ENCODE data around the gene ADM. TPM values are rescaled to one million over a fixed set of nuclear protein-coding genes. Genes with fewer than 3 reads are reported as not detected.

ADM gene
- total RNA-seq, 2 experiments from 2014 or later = 0.27 to 0.92 TPM

- ChIA-PET POLR2A (no interaction called here), CTCF (interaction anchor here (0.8 to 1.2 kb wide), 3 partner anchors 8 to 15 kb away, joined by 3 to 5 read pairs (median 3); partner anchors contain the start of gene ADM)
- H3K27ac Mint-ChIP-seq = no peak overlapping the region
- peaks cover 9% of the 10 kb centered on the region for H3K4me1 Mint-ChIP-seq
- H3K36me3 Mint-ChIP-seq (ENCODE audit: low read depth) = no peaks in the 10 kb centered on the region
- H3K9me3 Mint-ChIP-seq = no peaks in the 10 kb centered on the region
- H3K4me3 Mint-ChIP-seq = no peak overlapping the region
- DNase-seq = no peak
- peaks cover 10% of the 10 kb centered on the region for H3K27me3 Mint-ChIP-seq
Measured at GRCh38 chr11:10319702-10320558, 15.1 kb downstream of the ADM start.

- H3K27me3 Mint-ChIP-seq = peaks cover 8% of the 10 kb centered on the region
- no peaks in the 10 kb centered on the region for H3K9me3 Mint-ChIP-seq
- no peaks in the 10 kb centered on the region for H3K36me3 Mint-ChIP-seq (ENCODE audit: low read depth)
- DNase-seq = no peak
- H3K27ac Mint-ChIP-seq = no peak overlapping the region
- ChIA-PET POLR2A (interaction anchor here (0.6 kb wide), 1 partner anchor 549 kb away, joined by 3 read pairs; no protein-coding TSS in a partner anchor), CTCF (interaction anchor here (0.8 to 1.3 kb wide), 4 partner anchors 9 to 16 kb away, joined by 3 to 5 read pairs (median 4); partner anchors contain the start of gene ADM)
- no peak overlapping the region for H3K4me3 Mint-ChIP-seq
- peaks cover 9% of the 10 kb centered on the region for H3K4me1 Mint-ChIP-seq
Measured at GRCh38 chr11:10320736-10321465, 16.0 kb downstream of the ADM start.

GRCh38 chr11:10322401-10322800 is 17.5 kb downstream of the ADM start:
- Mint-ChIP-seq H3K27ac (no peak overlapping the region), H3K4me1 (peaks cover 7% of the 10 kb centered on the region), H3K27me3 (peaks cover 8% of the 10 kb centered on the region), H3K36me3 (ENCODE audit: low read depth) (no peaks in the 10 kb centered on the region), H3K4me3 (no peak overlapping the region), H3K9me3 (no peaks in the 10 kb centered on the region)
- ChIA-PET CTCF (interaction anchor here (1.3 kb wide), 1 partner anchor 17 kb away, joined by 4 read pairs; the partner anchor contains the start of gene ADM), POLR2A (no interaction called here)
- no peak for DNase-seq

- Mint-ChIP-seq H3K4me3 (no peak overlapping the region), H3K27ac (peak overlapping the region; percentile 70)
- POLR2A ChIA-PET = interaction anchor here (0.5 kb wide), 1 partner anchor 13 kb away, joined by 3 read pairs; no protein-coding TSS in a partner anchor
Measured at GRCh38 chr11:10322830-10323792, 18.2 kb downstream of the ADM start.

GRCh38 chr11:10323793-10324170 is 18.9 kb downstream of the ADM start:
- CTCF ChIA-PET = interaction anchor here (0.9 to 1.2 kb wide), 2 partner anchors 14 to 789 kb away, joined by 3 to 6 read pairs; no protein-coding TSS in a partner anchor
- H3K27ac Mint-ChIP-seq = no peak overlapping the region

More at GRCh38 chr11:10322830-10323792, 18.2 kb downstream of the ADM start:
- peak; percentile 55 for DNase-seq
- CTCF ChIA-PET = interaction anchor here (0.9 to 1.2 kb wide), 2 partner anchors 13 to 788 kb away, joined by 3 to 6 read pairs; no protein-coding TSS in a partner anchor
- Mint-ChIP-seq H3K9me3 (no peaks in the 10 kb centered on the region), H3K36me3 (ENCODE audit: low read depth) (no peaks in the 10 kb centered on the region), H3K4me1 (peaks cover 5% of the 10 kb centered on the region), H3K27me3 (peaks cover 8% of the 10 kb centered on the region)

GRCh38 chr11:10324474-10324873 is 19.6 kb downstream of the ADM start:
- H3K36me3 Mint-ChIP-seq (ENCODE audit: low read depth) = no peaks in the 10 kb centered on the region
- peaks cover 5% of the 10 kb centered on the region for H3K4me1 Mint-ChIP-seq
- POLR2A ChIA-PET = no interaction called here
- no peak overlapping the region for H3K27ac Mint-ChIP-seq
- H3K9me3 Mint-ChIP-seq = no peaks in the 10 kb centered on the region
- DNase-seq = no peak
- no peak overlapping the region for H3K4me3 Mint-ChIP-seq
- CTCF ChIA-PET = interaction anchor here (1.2 to 1.3 kb wide), 3 partner anchors 14 to 117 kb away, joined by 4 to 6 read pairs (median 5); no protein-coding TSS in a partner anchor
- H3K27me3 Mint-ChIP-seq = peaks cover 8% of the 10 kb centered on the region

More at GRCh38 chr11:10323793-10324170, 18.9 kb downstream of the ADM start:
- Mint-ChIP-seq H3K4me3 (no peak overlapping the region), H3K9me3 (no peaks in the 10 kb centered on the region), H3K36me3 (ENCODE audit: low read depth) (no peaks in the 10 kb centered on the region), H3K27me3 (peaks cover 8% of the 10 kb centered on the region), H3K4me1 (peaks cover 5% of the 10 kb centered on the region)
- no peak for DNase-seq
- POLR2A ChIA-PET = interaction anchor here (0.5 kb wide), 1 partner anchor 13 kb away, joined by 3 read pairs; no protein-coding TSS in a partner anchor

- ChIA-PET CTCF (interaction anchor here (0.5 to 1.6 kb wide), 6 partner anchors 11 to 1131 kb away, joined by 3 to 5 read pairs (median 4); no protein-coding TSS in a partner anchor), POLR2A (no interaction called here)
- H3K9me3 Mint-ChIP-seq = no peaks in the 10 kb centered on the region
- H3K27ac Mint-ChIP-seq = no peak overlapping the region
- peaks cover 8% of the 10 kb centered on the region for H3K27me3 Mint-ChIP-seq
- no peak for DNase-seq
- H3K36me3 Mint-ChIP-seq (ENCODE audit: low read depth) = no peaks in the 10 kb centered on the region
- H3K4me1 Mint-ChIP-seq = peaks cover 5% of the 10 kb centered on the region
- H3K4me3 Mint-ChIP-seq = no peak overlapping the region
Measured at GRCh38 chr11:10325277-10326011, 20.6 kb downstream of the ADM start.

- Mint-ChIP-seq H3K4me1 (peaks cover 5% of the 10 kb centered on the region), H3K9me3 (no peaks in the 10 kb centered on the region), H3K36me3 (ENCODE audit: low read depth) (no peaks in the 10 kb centered on the region), H3K27me3 (peaks cover 8% of the 10 kb centered on the region), H3K4me3 (no peak overlapping the region), H3K27ac (no peak overlapping the region)
- no peak for DNase-seq
- POLR2A ChIA-PET = interaction anchor here (0.7 kb wide), 1 partner anchor 128 kb away, joined by 3 read pairs; no protein-coding TSS in a partner anchor
- CTCF ChIA-PET = interaction anchor here (1.3 to 1.6 kb wide), 4 partner anchors 12 to 464 kb away, joined by 3 read pairs; no protein-coding TSS in a partner anchor
Measured at GRCh38 chr11:10326012-10326964, 21.4 kb downstream of the ADM start.

GRCh38 chr11:10327254-10327653 is 22.4 kb downstream of the ADM start:
- DNase-seq = no peak
- no peak overlapping the region for H3K27ac Mint-ChIP-seq
- peaks cover 5% of the 10 kb centered on the region for H3K4me1 Mint-ChIP-seq
- H3K4me3 Mint-ChIP-seq = no peak overlapping the region
- ChIA-PET POLR2A (no interaction called here), CTCF (interaction anchor here (1.3 to 1.4 kb wide), 2 partner anchors 13 to 39 kb away, joined by 3 read pairs; no protein-coding TSS in a partner anchor)
- H3K36me3 Mint-ChIP-seq (ENCODE audit: low read depth) = no peaks in the 10 kb centered on the region
- peaks cover 8% of the 10 kb centered on the region for H3K27me3 Mint-ChIP-seq
- no peaks in the 10 kb centered on the region for H3K9me3 Mint-ChIP-seq

GRCh38 chr11:10328314-10329098 is 23.6 kb downstream of the ADM start:
- no peaks in the 10 kb centered on the region for H3K36me3 Mint-ChIP-seq (ENCODE audit: low read depth)
- no peak overlapping the region for H3K4me3 Mint-ChIP-seq
- POLR2A ChIA-PET = no interaction called here
- CTCF ChIA-PET = interaction anchor here (0.8 to 1.3 kb wide), 2 partner anchors 12 to 21 kb away, joined by 3 to 4 read pairs; no protein-coding TSS in a partner anchor
- peaks cover 7% of the 10 kb centered on the region for H3K27me3 Mint-ChIP-seq
- no peaks in the 10 kb centered on the region for H3K9me3 Mint-ChIP-seq
- no peaks in the 10 kb centered on the region for H3K4me1 Mint-ChIP-seq
- no peak for DNase-seq
- H3K27ac Mint-ChIP-seq = no peak overlapping the region

Measured in activated CD4-positive, alpha-beta T cell treated with anti-CD3 and anti-CD28 coated beads, Interleukin-2, amount 10 ng/mL, durations not matched to agents 7 days and 5 days (primary cell).